ENCODE measurements around the gene CORO1C. TPM values are rescaled to one million over a fixed set of nuclear protein-coding genes. Genes with fewer than 3 reads are reported as not detected.
A peak's percentile ranks its signal among the peaks of the same experiment; 100 is the strongest.

The CORO1C gene
- total RNA-seq, 1 donor from 2014 or later, result 285 TPM

DNA sequence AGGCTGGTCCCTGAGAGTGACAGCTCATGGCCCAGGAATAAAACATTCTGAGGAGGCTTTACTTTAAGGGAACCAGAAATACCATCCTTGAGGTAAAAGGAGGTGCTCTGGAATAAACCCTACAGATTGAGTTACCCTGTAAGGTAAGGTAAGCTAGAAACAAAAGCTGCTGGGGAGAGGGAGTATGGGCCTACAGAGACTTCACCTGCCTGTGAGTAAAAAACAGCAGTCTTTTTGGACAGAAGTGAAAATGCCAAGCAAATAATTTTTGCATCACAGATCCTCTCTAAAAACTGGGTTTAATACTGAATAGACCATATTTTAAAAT lies 41.2 kb downstream of the CORO1C start:
- Mint-ChIP-seq H3K36me3 (ENCODE audit: unreplicated experiment) (no peaks in the 10 kb centered on the region), H3K27ac (ENCODE audit: unreplicated experiment) (peak overlapping the region; percentile 98), H3K4me1 (ENCODE audit: low read depth, unreplicated experiment) (peaks cover 54% of the 10 kb centered on the region), H3K9me3 (ENCODE audit: unreplicated experiment) (peaks cover 6% of the 10 kb centered on the region), H3K27me3 (ENCODE audit: unreplicated experiment) (peaks cover 8% of the 10 kb centered on the region), H3K4me3 (ENCODE audit: unreplicated experiment) (peak overlapping the region; percentile 20)
- TF ChIP-seq, protein P1, sequence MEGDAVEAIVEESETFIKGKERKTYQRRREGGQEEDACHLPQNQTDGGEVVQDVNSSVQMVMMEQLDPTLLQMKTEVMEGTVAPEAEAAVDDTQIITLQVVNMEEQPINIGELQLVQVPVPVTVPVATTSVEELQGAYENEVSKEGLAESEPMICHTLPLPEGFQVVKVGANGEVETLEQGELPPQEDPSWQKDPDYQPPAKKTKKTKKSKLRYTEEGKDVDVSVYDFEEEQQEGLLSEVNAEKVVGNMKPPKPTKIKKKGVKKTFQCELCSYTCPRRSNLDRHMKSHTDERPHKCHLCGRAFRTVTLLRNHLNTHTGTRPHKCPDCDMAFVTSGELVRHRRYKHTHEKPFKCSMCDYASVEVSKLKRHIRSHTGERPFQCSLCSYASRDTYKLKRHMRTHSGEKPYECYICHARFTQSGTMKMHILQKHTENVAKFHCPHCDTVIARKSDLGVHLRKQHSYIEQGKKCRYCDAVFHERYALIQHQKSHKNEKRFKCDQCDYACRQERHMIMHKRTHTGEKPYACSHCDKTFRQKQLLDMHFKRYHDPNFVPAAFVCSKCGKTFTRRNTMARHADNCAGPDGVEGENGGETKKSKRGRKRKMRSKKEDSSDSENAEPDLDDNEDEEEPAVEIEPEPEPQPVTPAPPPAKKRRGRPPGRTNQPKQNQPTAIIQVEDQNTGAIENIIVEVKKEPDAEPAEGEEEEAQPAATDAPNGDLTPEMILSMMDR (IDR thresholded peaks at IDR 0.05; ENCODE audit: partially characterized antibody, unreplicated experiment), result no peak
- DNase-seq, result no peak

DNA sequence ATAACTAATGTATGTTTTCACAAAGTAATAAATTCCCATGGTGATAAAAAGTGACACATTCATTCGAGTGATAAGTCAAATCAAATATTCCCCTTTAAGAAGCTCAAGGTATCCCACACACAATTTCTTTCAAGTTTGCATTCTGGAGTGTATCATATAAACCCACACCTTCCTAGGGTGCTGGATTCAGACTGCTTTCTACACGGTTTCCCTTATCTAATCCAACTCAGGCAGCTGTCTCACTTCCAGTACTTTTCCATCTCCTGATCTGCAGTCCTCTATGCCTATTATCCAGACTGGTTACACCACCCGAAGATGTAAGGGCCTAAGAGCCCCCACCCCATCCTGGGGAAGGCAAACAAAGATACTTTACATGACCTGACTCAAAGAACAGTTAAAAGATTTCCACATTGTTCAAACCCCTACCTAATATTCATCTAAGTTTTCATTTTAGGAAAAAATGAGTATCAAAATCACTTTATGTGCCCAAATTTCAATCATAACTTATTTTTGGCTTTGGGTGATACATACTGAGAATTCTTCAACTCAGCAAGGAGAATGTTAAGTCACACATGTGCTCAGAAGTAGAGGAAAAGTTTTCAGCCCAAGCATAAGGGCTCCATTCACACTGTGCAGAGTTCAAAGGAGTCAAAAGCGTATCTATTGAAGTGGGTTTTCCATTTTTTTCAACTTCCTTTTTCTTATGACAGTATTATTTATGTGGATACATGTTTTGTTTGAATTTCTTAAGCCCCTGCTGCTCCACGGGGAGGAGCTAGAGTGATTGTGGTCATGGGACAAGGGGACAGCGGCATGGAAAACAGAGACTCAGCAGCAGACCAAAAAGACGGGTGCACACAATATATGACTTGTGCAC lies 41.8 kb downstream of the CORO1C start:
- Mint-ChIP-seq H3K36me3 (ENCODE audit: unreplicated experiment) (no peaks in the 10 kb centered on the region), H3K4me3 (ENCODE audit: unreplicated experiment) (peak overlapping the region; percentile 37), H3K4me1 (ENCODE audit: low read depth, unreplicated experiment) (peaks cover 53% of the 10 kb centered on the region), H3K27me3 (ENCODE audit: unreplicated experiment) (peaks cover 8% of the 10 kb centered on the region), H3K27ac (ENCODE audit: unreplicated experiment) (peak overlapping the region; percentile 98), H3K9me3 (ENCODE audit: unreplicated experiment) (peaks cover 6% of the 10 kb centered on the region)
- TF ChIP-seq, protein P1 (IDR thresholded peaks at IDR 0.05; ENCODE audit: partially characterized antibody, unreplicated experiment), result no peak
- DNase-seq, result no peak

DNA sequence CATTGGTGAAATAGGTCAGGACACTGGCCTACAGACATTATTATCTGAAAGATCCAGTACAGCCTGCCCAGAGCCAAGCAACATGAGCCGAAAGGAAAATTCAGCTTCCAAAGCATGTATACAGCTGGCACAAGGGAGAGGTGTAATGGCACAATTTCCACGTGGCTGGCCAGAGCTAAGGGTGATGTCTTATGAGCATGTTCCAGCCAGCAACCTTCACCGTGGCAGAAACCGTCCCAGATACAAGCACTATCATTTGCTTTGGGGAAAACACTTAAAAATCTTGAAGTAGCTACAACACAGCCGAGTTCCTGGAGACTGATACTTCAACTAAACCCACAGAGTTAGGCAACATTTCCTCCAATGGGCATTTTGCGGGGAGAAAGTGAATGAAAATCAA lies 44.5 kb downstream of the CORO1C start:
- H3K4me3 Mint-ChIP-seq (ENCODE audit: unreplicated experiment), result no peak overlapping the region
- H3K27ac Mint-ChIP-seq (ENCODE audit: unreplicated experiment), result no peak overlapping the region
- no peaks in the 10 kb centered on the region for H3K36me3 Mint-ChIP-seq (ENCODE audit: unreplicated experiment)
- H3K9me3 Mint-ChIP-seq (ENCODE audit: unreplicated experiment), result peaks cover 3% of the 10 kb centered on the region
- peaks cover 4% of the 10 kb centered on the region for H3K27me3 Mint-ChIP-seq (ENCODE audit: unreplicated experiment)
- TF ChIP-seq, protein P1 (IDR thresholded peaks at IDR 0.05; ENCODE audit: partially characterized antibody, unreplicated experiment), result no peak
- DNase-seq, result no peak
- H3K4me1 Mint-ChIP-seq (ENCODE audit: low read depth, unreplicated experiment), result peaks cover 37% of the 10 kb centered on the region

DNA sequence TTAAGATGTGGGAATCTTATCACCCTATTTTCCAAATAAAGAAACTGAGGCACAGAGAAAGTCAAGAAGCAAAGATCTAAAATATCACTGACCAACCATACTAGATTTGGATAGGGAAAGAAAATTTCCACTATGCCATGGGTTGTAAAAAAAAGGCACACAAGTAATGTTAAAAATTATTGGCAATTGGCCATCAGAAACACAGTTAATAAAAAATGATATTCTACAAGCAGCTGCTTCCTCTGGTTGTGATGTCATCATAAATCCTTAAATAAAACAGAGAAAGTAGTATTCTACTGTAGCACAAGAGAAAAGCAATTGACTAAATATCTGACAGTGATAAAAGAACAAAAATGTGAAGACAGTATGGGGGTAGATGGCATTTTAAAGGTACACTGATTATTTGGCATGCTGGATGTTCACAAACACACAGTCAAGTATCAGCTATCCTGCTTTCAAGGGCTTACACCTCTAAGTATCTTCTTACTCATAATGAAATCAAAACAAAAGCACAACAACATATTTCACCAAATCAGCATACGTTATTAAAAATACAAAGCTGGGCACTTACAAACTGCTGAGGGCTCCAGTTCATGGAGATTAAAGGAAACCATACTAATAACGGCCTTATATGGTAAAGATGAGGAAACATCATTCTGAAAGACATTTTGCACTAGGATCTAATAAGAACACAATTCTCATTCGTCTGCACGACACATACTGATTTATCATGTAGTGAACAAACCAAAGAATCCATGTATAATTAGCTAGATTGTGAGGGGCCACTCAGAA lies 45.7 kb downstream of the CORO1C start:
- Mint-ChIP-seq H3K9me3 (ENCODE audit: unreplicated experiment) (peaks cover 4% of the 10 kb centered on the region), H3K4me1 (ENCODE audit: low read depth, unreplicated experiment) (peaks cover 27% of the 10 kb centered on the region), H3K27me3 (ENCODE audit: unreplicated experiment) (peaks cover 2% of the 10 kb centered on the region), H3K27ac (ENCODE audit: unreplicated experiment) (peak overlapping the region; percentile 65), H3K4me3 (ENCODE audit: unreplicated experiment) (no peak overlapping the region), H3K36me3 (ENCODE audit: unreplicated experiment) (no peaks in the 10 kb centered on the region)
- TF ChIP-seq, protein P1 (IDR thresholded peaks at IDR 0.05; ENCODE audit: partially characterized antibody, unreplicated experiment), result no peak
- DNase-seq, result no peak
